ENCODE results near the gene ZBTB43.

ZBTB43 gene

DNA sequence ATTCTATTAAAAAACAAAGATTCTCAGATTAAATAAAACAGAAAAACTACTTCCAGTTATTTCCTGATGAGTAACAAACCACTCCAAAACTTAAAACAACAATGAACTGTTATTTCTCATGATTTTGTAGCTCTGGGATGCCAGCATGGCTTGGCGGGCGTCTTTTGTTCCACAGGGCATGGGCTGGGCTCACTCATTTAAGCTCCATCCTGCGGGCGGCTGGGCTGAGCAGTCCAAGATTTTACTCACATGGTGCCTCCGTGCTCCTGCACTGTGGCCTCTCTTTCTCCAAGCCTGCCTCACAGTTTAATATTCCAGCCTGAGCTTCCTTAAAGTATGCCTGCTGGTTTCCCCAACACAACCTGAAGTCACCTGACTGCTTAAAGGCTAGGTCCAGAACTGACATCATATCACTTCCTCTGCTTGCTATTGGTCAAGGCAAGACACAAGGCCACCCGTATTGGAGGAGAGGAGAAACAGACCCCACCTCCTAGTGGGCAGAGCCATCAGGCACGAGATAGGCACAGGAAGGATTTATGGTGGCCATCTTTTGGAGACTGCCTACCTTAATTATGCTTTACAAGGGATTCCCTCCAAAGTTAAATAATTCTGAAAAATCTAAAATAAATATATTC lies 41.6 kb upstream of the ZBTB43 start:
- Histone ChIP-seq H4K20me1 (ENCODE audit: low read depth, low read length) (no peaks in the 10 kb centered on the region), H3K4me2 (ENCODE audit: low read depth, low read length, poor library complexity, severe bottlenecking) (no peak overlapping the region), H3K79me2 (ENCODE audit: insufficient read depth, low read length) (no peaks in the 10 kb centered on the region), H3K27me3 (ENCODE audit: low read length) (no peaks in the 10 kb centered on the region), H3K36me3 (ENCODE audit: low read length) (no peaks in the 10 kb centered on the region), H3K27ac (ENCODE audit: low read depth, low read length) (no peak overlapping the region), H3K4me3 (ENCODE audit: insufficient read depth, low read length, poor library complexity, severe bottlenecking) (no peak overlapping the region), H3K9me2 (replicated peaks; ENCODE audit: insufficient read depth, low read length) (no peaks in the 10 kb centered on the region), H3K9ac (ENCODE audit: low read length) (no peak overlapping the region), H2AFZ (ENCODE audit: low read depth, low read length, severe bottlenecking) (no peak overlapping the region), H3F3A (ENCODE audit: insufficient read depth) (no peaks in the 10 kb centered on the region), H3K9me3 (ENCODE audit: insufficient read depth, low read length) (no peaks in the 10 kb centered on the region)
- TF ChIP-seq EZH2phosphoT487 (conservative IDR thresholded peaks at IDR 0.05; ENCODE audit: low read length): no peak
- TF ChIP-seq, protein P1, sequence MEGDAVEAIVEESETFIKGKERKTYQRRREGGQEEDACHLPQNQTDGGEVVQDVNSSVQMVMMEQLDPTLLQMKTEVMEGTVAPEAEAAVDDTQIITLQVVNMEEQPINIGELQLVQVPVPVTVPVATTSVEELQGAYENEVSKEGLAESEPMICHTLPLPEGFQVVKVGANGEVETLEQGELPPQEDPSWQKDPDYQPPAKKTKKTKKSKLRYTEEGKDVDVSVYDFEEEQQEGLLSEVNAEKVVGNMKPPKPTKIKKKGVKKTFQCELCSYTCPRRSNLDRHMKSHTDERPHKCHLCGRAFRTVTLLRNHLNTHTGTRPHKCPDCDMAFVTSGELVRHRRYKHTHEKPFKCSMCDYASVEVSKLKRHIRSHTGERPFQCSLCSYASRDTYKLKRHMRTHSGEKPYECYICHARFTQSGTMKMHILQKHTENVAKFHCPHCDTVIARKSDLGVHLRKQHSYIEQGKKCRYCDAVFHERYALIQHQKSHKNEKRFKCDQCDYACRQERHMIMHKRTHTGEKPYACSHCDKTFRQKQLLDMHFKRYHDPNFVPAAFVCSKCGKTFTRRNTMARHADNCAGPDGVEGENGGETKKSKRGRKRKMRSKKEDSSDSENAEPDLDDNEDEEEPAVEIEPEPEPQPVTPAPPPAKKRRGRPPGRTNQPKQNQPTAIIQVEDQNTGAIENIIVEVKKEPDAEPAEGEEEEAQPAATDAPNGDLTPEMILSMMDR (IDR thresholded peaks at IDR 0.05; ENCODE audit: insufficient read depth, low read length, poor library complexity, severe bottlenecking): no peak

DNA sequence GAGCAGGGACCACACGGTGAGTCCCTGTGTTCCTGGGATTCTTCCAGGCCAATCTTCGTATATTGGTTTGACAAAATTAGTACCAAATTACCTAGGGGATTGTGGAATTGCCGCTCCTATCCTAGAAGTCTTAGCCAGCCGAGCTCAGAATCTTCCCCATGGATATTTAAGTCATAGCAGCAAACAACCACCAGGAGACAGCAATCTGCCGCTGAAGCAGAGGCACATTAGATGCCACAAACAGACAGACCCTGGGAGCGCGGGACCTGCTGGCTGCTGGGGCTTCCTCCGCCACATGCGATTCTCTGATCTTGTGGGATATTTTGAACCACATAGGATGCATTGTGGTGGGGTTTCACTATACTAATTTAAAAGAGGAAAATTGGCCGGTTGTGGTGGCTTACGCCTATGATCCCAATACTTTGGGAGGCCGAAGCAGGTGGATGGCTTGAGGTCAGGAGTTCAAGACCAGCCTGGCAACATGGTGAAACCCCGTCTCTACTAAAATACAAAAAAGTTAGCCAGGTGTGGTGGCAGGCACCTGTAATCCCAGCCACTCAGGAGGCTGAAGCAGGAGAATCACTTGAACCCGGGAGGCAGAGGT lies 31.7 kb upstream of the ZBTB43 start:
- H3K36me3 ChIP-seq (ENCODE audit: low read length): no peaks in the 10 kb centered on the region
- H3K79me2 ChIP-seq (ENCODE audit: insufficient read depth, low read length): no peaks in the 10 kb centered on the region
- H3K4me3 ChIP-seq (ENCODE audit: insufficient read depth, low read length, poor library complexity, severe bottlenecking): no peak overlapping the region
- H3F3A ChIP-seq (ENCODE audit: insufficient read depth): no peaks in the 10 kb centered on the region
- no peaks in the 10 kb centered on the region for H4K20me1 ChIP-seq (ENCODE audit: low read depth, low read length)
- H3K9me2 ChIP-seq (replicated peaks; ENCODE audit: insufficient read depth, low read length): no peaks in the 10 kb centered on the region
- no peak overlapping the region for H3K4me2 ChIP-seq (ENCODE audit: low read depth, low read length, poor library complexity, severe bottlenecking)
- no peaks in the 10 kb centered on the region for H3K9me3 ChIP-seq (ENCODE audit: insufficient read depth, low read length)
- TF ChIP-seq, protein P1 (IDR thresholded peaks at IDR 0.05; ENCODE audit: insufficient read depth, low read length, poor library complexity, severe bottlenecking): no peak
- H3K9ac ChIP-seq (ENCODE audit: low read length): no peak overlapping the region
- no peaks in the 10 kb centered on the region for H3K27me3 ChIP-seq (ENCODE audit: low read length)
- no peak overlapping the region for H3K27ac ChIP-seq (ENCODE audit: low read depth, low read length)
- no peak overlapping the region for H2AFZ ChIP-seq (ENCODE audit: low read depth, low read length, severe bottlenecking)

DNA sequence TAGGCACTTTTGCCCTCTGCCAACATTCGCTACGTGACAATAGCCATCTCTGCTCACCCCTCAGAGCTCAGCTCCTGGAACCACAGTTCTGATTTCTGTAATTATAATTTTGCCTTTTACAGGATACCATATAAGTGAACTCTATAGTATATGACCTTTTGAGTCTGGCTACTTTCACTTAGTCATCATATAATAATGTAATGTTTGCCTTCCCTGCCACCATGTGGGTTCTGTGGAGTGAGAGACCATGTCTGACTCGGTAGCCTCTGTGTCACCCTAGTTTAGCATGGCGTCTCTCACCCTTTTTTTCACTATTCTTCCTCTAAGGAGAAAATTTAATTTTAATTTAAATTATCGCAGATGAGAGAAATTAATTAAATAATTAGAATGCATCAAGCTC lies 28.9 kb upstream of the ZBTB43 start:
- TF ChIP-seq, protein P1 (IDR thresholded peaks at IDR 0.05; ENCODE audit: insufficient read depth, low read length, poor library complexity, severe bottlenecking): no peak
- TF ChIP-seq EZH2phosphoT487 (conservative IDR thresholded peaks at IDR 0.05; ENCODE audit: low read length): no peak
- Histone ChIP-seq H3K4me3 (ENCODE audit: insufficient read depth, low read length, poor library complexity, severe bottlenecking) (no peak overlapping the region), H3K36me3 (ENCODE audit: low read length) (no peaks in the 10 kb centered on the region), H3K4me2 (ENCODE audit: low read depth, low read length, poor library complexity, severe bottlenecking) (no peak overlapping the region), H3K27ac (ENCODE audit: low read depth, low read length) (no peak overlapping the region), H3K27me3 (ENCODE audit: low read length) (no peaks in the 10 kb centered on the region), H3K9me2 (replicated peaks; ENCODE audit: insufficient read depth, low read length) (no peaks in the 10 kb centered on the region), H3K9ac (ENCODE audit: low read length) (no peak overlapping the region), H4K20me1 (ENCODE audit: low read depth, low read length) (no peaks in the 10 kb centered on the region), H3K9me3 (ENCODE audit: insufficient read depth, low read length) (no peaks in the 10 kb centered on the region), H3F3A (ENCODE audit: insufficient read depth) (no peaks in the 10 kb centered on the region), H2AFZ (ENCODE audit: low read depth, low read length, severe bottlenecking) (no peak overlapping the region), H3K79me2 (ENCODE audit: insufficient read depth, low read length) (no peaks in the 10 kb centered on the region)
